ENCODE data around the gene GRB14.
"Not testable (repeated sequence)": the region's sequence is repeated elsewhere in the genome, so short reads cannot be mapped to it uniquely, and the experiment has no call there.

The GRB14 gene

GRCh38 chr2:164511738-164512137, 109.5 kb downstream of the GRB14 start:
- Mint-ChIP-seq H3K27ac (no peak overlapping the region), H3K4me1 (ENCODE audit: low read depth) (no peaks in the 10 kb centered on the region), H3K27me3 (ENCODE audit: low read depth) (no peaks in the 10 kb centered on the region), H3K36me3 (ENCODE audit: low read depth) (no peaks in the 10 kb centered on the region), H3K9me3 (peaks cover 12% of the 10 kb centered on the region), H3K4me3 (no peak overlapping the region)

DNA sequence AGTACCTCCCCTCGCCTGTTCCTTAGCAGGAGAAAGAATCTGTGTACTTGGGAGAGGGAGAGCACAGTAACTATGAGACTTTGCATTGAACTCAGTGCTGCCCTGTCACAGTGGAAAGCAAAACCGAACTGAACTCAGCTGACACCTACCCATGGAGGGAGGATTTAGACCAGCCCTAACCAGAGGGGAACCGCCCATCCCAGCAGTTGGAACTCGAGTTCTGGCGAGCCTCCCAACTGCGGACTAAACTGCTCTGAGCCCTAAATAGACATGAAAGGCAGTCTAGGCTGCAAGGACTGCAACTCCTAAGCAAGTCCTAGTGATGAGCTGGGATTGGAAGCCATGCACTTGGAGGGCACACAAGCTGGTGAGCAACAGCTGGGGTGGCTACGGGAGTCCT, 110.4 kb downstream of the GRB14 start:
- no peak overlapping the region for H3K4me3 Mint-ChIP-seq
- no peaks in the 10 kb centered on the region for H3K36me3 Mint-ChIP-seq (ENCODE audit: low read depth)
- H3K4me1 Mint-ChIP-seq (ENCODE audit: low read depth): no peaks in the 10 kb centered on the region

DNA sequence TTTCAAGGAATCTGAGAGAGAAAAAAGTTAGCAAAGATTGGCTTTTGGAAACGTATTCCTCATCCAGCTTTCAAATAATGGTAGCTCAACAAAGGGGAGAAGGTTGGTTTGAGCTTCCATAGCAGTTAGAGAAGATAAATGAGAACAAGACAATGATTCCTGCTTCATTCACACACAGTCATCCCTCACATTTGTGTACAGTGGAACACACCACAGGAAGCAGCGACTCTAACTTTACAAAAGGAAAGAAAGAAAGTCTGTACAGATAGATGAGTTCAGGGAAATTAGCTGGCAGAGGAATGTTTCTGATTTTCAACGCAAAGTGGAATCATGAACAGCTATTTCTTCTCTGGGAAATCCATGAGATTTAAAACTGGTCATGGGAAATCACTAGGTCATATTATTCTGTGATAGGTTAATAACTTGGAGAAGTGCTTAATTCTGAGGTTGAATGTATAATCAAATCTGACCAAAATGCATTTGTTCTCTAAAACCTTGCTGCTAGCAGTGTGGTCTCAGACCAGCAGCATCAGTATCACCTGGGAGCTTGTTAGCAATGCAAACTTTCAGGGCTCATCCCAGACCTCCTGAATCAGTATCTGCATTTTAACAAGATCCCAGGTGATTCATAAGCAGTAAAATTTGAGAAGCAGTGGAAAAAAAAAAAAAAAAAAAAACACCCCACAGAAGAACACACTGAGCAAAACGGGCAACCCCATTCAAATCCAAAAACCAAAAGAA, 112.0 kb downstream of the GRB14 start:
- Mint-ChIP-seq H3K36me3 (ENCODE audit: low read depth) (no peaks in the 10 kb centered on the region), H3K27me3 (ENCODE audit: low read depth) (no peaks in the 10 kb centered on the region), H3K4me3 (no peak overlapping the region), H3K27ac (no peak overlapping the region), H3K4me1 (ENCODE audit: low read depth) (no peaks in the 10 kb centered on the region), H3K9me3 (no peaks in the 10 kb centered on the region)

More for the DNA sequence above, 110.4 kb downstream of the GRB14 start:
- H3K9me3 Mint-ChIP-seq: peaks cover 11% of the 10 kb centered on the region
- no peak overlapping the region for H3K27ac Mint-ChIP-seq
- H3K27me3 Mint-ChIP-seq (ENCODE audit: low read depth): no peaks in the 10 kb centered on the region

GRCh38 chr2:164504253-164504652, 117.0 kb downstream of the GRB14 start:
- Mint-ChIP-seq H3K36me3 (ENCODE audit: low read depth) (no peaks in the 10 kb centered on the region), H3K4me3 (no peak overlapping the region), H3K4me1 (ENCODE audit: low read depth) (no peaks in the 10 kb centered on the region), H3K27ac (no peak overlapping the region), H3K9me3 (no peaks in the 10 kb centered on the region), H3K27me3 (ENCODE audit: low read depth) (no peaks in the 10 kb centered on the region)

- no peaks in the 10 kb centered on the region for H3K27me3 Mint-ChIP-seq (ENCODE audit: low read depth)
- H3K4me3 Mint-ChIP-seq: no peak overlapping the region
These were observed 122.4 kb downstream of the GRB14 start for GRCh38 chr2:164498836-164499235.

GRCh38 chr2:164496881-164497280, 124.4 kb downstream of the GRB14 start:
- H3K9me3 Mint-ChIP-seq: no peaks in the 10 kb centered on the region
- no peaks in the 10 kb centered on the region for H3K36me3 Mint-ChIP-seq (ENCODE audit: low read depth)
- no peak overlapping the region for H3K4me3 Mint-ChIP-seq
- H3K27me3 Mint-ChIP-seq (ENCODE audit: low read depth): no peaks in the 10 kb centered on the region
- no peaks in the 10 kb centered on the region for H3K4me1 Mint-ChIP-seq (ENCODE audit: low read depth)
- H3K27ac Mint-ChIP-seq: no peak overlapping the region

More at GRCh38 chr2:164498836-164499235, 122.4 kb downstream of the GRB14 start:
- Mint-ChIP-seq H3K4me1 (ENCODE audit: low read depth) (no peaks in the 10 kb centered on the region), H3K27ac (no peak overlapping the region), H3K9me3 (no peaks in the 10 kb centered on the region), H3K36me3 (ENCODE audit: low read depth) (no peaks in the 10 kb centered on the region)

DNA sequence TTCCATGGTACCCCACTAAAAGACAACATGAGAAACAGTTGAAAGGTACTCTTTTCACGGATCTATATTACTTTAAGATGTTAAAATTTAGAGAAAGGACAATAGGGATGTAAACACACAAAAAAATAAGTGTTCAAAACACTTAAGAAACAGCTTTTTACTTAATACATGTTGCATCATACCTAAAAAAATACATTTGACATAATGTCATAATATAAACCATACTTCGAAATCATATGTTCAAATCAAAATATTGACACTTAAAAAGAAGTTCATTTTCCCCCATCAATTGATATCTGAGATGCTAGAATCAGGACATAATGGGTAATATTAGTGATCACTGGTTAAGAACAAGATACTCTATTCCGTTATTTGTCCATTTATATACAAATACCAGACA, 124.9 kb downstream of the GRB14 start:
- Mint-ChIP-seq H3K4me1 (ENCODE audit: low read depth) (no peaks in the 10 kb centered on the region), H3K27ac (no peak overlapping the region), H3K27me3 (ENCODE audit: low read depth) (no peaks in the 10 kb centered on the region), H3K9me3 (no peaks in the 10 kb centered on the region), H3K4me3 (no peak overlapping the region), H3K36me3 (ENCODE audit: low read depth) (no peaks in the 10 kb centered on the region)

GRCh38 chr2:164495491-164496223, 125.6 kb downstream of the GRB14 start:
- Mint-ChIP-seq H3K27me3 (ENCODE audit: low read depth) (no peaks in the 10 kb centered on the region), H3K27ac (no peak overlapping the region), H3K4me1 (ENCODE audit: low read depth) (no peaks in the 10 kb centered on the region), H3K36me3 (ENCODE audit: low read depth) (no peaks in the 10 kb centered on the region), H3K4me3 (no peak overlapping the region), H3K9me3 (no peaks in the 10 kb centered on the region)

DNA sequence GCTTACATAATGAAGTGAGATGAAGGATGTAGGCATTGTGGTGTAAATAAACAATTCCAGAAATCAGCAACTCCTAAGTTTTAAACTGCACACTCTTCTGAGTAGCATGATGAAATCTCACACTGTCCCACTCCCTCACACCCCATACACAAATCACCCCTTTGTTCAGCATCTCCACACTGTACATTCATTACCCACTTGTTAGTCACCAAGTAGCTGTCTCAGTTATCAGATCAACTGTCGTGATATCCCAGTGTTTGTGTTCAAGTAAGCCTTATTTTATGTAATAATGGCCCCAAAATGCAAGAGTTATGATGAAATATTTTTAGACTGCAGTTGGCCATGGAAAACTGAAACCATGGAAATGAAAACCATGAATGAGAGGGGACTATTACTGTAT, 135.7 kb downstream of the GRB14 start:
- H3K36me3 Mint-ChIP-seq (ENCODE audit: low read depth): no peaks in the 10 kb centered on the region
- H3K9me3 Mint-ChIP-seq: no peaks in the 10 kb centered on the region
- no peaks in the 10 kb centered on the region for H3K4me1 Mint-ChIP-seq (ENCODE audit: low read depth)
- no peak overlapping the region for H3K4me3 Mint-ChIP-seq
- H3K27me3 Mint-ChIP-seq (ENCODE audit: low read depth): no peaks in the 10 kb centered on the region
- no peak overlapping the region for H3K27ac Mint-ChIP-seq

GRCh38 chr2:164479460-164479859, 141.8 kb downstream of the GRB14 start:
- Mint-ChIP-seq H3K4me3 (no peak overlapping the region), H3K27ac (no peak overlapping the region), H3K36me3 (ENCODE audit: low read depth) (no peaks in the 10 kb centered on the region), H3K27me3 (ENCODE audit: low read depth) (no peaks in the 10 kb centered on the region), H3K9me3 (no peaks in the 10 kb centered on the region), H3K4me1 (ENCODE audit: low read depth) (no peaks in the 10 kb centered on the region)

DNA sequence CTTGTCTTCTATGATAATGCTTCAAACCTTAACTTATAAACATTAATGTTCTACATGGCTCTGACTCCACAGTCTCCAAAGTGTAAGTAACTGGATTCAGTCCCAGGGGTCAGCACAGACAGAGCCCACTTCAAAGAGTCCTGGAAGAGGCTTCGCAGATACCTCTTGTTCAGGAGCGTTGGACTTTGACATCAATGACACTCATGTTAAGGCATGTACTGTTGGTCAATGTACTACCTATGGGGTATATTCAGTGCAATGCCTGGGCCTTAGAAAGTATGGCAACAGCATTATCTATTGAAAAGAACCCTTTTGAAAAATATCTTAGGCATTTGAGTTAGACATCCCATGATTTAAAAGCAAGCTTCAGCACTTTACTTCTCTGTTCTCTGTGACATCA, 143.1 kb downstream of the GRB14 start:
- Mint-ChIP-seq H3K4me3 (no peak overlapping the region), H3K36me3 (ENCODE audit: low read depth) (no peaks in the 10 kb centered on the region), H3K27ac (no peak overlapping the region), H3K9me3 (no peaks in the 10 kb centered on the region), H3K27me3 (ENCODE audit: low read depth) (no peaks in the 10 kb centered on the region), H3K4me1 (ENCODE audit: low read depth) (no peaks in the 10 kb centered on the region)

DNA sequence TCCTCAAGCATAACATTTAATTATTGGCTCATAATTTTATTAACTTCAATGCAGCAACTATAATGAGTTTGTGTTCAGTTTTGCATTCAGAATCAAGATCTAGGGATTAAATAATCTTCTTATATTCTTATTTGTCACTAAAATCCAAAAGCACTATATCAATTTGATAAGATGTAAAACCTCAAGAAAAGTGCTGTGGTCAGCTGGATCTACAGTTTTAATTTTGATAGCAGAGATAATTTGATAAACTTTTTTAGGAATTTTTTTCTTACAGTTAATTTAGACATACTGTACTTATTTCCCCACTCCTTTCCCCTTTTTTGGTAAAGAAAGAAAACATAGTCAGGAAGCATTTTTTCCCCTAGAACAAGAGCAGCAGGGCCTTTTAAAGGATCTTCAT, 146.4 kb downstream of the GRB14 start:
- no peaks in the 10 kb centered on the region for H3K4me1 Mint-ChIP-seq (ENCODE audit: low read depth)
- no peak overlapping the region for H3K4me3 Mint-ChIP-seq
- no peaks in the 10 kb centered on the region for H3K36me3 Mint-ChIP-seq (ENCODE audit: low read depth)
- no peak overlapping the region for H3K27ac Mint-ChIP-seq
- no peaks in the 10 kb centered on the region for H3K9me3 Mint-ChIP-seq
- H3K27me3 Mint-ChIP-seq (ENCODE audit: low read depth): no peaks in the 10 kb centered on the region

GRCh38 chr2:164473021-164473420, 148.3 kb downstream of the GRB14 start:
- H3K36me3 Mint-ChIP-seq (ENCODE audit: low read depth): no peaks in the 10 kb centered on the region
- no peak overlapping the region for H3K4me3 Mint-ChIP-seq
- no peaks in the 10 kb centered on the region for H3K9me3 Mint-ChIP-seq
- no peak overlapping the region for H3K27ac Mint-ChIP-seq
- H3K4me1 Mint-ChIP-seq (ENCODE audit: low read depth): no peaks in the 10 kb centered on the region
- H3K27me3 Mint-ChIP-seq (ENCODE audit: low read depth): no peaks in the 10 kb centered on the region

DNA sequence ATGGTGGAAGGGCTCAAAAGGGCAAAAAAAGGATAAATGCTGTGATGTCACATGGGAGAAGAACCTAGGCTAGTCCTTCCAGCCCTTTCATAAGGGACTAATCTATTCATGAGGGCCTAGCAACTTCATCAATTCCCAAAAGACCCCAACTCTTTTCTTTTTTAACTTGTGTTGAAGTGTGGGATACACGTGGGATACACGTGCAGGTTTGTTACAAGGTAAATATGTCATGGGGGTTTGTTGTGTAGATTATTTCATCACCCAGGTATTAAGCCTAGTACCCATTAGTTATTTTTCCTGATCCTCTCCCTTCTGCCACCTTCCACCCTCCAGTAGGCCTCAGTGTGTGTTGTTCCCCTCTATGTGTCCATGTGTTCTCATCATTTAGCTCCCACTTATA, 156.2 kb downstream of the GRB14 start:
- not testable (repeated sequence) for H3K36me3 Mint-ChIP-seq (ENCODE audit: low read depth); H3K27ac Mint-ChIP-seq; H3K4me3 Mint-ChIP-seq; H3K9me3 Mint-ChIP-seq; H3K4me1 Mint-ChIP-seq (ENCODE audit: low read depth); H3K27me3 Mint-ChIP-seq (ENCODE audit: low read depth)

- Mint-ChIP-seq H3K27ac (no peak overlapping the region), H3K4me3 (no peak overlapping the region), H3K27me3 (ENCODE audit: low read depth) (no peaks in the 10 kb centered on the region), H3K36me3 (ENCODE audit: low read depth) (no peaks in the 10 kb centered on the region), H3K9me3 (no peaks in the 10 kb centered on the region), H3K4me1 (ENCODE audit: low read depth) (no peaks in the 10 kb centered on the region)
These were observed 156.9 kb downstream of the GRB14 start for GRCh38 chr2:164464376-164464775.
